ENCODE data around the gene IKZF1. TPM values are rescaled to one million over a fixed set of nuclear protein-coding genes. Genes with fewer than 3 reads are reported as not detected.

The IKZF1 gene
- total and polyA plus RNA-seq, 2 of the 4 experiments (the other 2 are of a cell fraction): not detected

DNA sequence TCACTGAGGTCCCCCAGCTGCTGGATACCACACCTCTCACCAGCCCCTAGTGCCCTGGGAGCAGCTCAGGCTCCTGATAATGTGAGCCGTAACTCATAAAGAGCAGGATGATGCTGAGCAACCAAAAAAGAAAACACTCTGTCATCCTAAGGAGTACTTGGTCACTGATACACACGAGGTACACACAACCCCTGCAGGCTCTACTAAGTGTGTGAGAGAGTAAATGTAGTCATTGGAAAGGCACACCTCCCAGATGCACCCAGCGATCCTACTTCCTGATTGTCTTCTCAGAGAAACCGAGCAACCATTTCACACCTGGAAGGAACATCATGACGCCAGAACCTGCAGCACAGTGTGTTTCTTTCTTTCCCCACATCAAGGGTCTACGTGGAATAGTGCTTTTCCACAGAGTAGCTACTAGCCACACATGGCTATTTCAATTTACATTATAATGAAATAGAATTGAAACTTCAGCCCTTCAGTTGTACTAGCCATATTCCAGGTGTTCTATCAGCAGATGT is 111.4 kb downstream of the IKZF1 start:
- ATAC-seq (ENCODE audit: low read depth) (no peak), DNase-seq (no peak)
- Histone ChIP-seq H2BK15ac (ENCODE audit: low read depth, low read length) (no peak overlapping the region), H3K56ac (ENCODE audit: extremely low read depth, insufficient read depth, low read length) (no peak overlapping the region), H4K5ac (ENCODE audit: low read depth, low read length) (no peak overlapping the region), H4K8ac (ENCODE audit: low read depth in 2 of 2, low read length in 2 of 2) (no peak overlapping the region), H2AK5ac (ENCODE audit: low read depth, low read length) (no peak overlapping the region), H2AK9ac (replicated peaks; ENCODE audit: low read depth, low read length, poor library complexity) (no peak overlapping the region), H3K4me2 (ENCODE audit: low read depth, low read length) (no peak overlapping the region), H3K27ac (ENCODE audit: insufficient read depth, low read length) (no peak overlapping the region), H3K36me3 (ENCODE audit: control insufficient read depth, insufficient read depth, low read length) (no peaks in the 10 kb centered on the region), H3K18ac (ENCODE audit: low read depth, low read length) (no peak overlapping the region), H3K23ac (ENCODE audit: low read depth, low read length) (no peak overlapping the region), H3K4ac (ENCODE audit: low read depth, low read length) (no peak overlapping the region), H3K27me3 (ENCODE audit: control insufficient read depth, insufficient read depth, low read length) (peaks cover 3% of the 10 kb centered on the region), H3K4me3 (ENCODE audit: insufficient read depth, low read depth, low read length) (no peak overlapping the region), H3K9ac (ENCODE audit: low read depth, low read length) (no peak overlapping the region), H3K9me1 (ENCODE audit: insufficient read depth, low read length) (no peaks in the 10 kb centered on the region), H2BK20ac (ENCODE audit: low read depth, low read length) (no peak overlapping the region), H2BK120ac (ENCODE audit: low read depth, low read length) (no peak overlapping the region), H3K79me1 (ENCODE audit: low read depth in 1 of 2, low read length in 2 of 2) (no peaks in the 10 kb centered on the region), H4K91ac (ENCODE audit: insufficient read depth, low read depth, low read length) (no peak overlapping the region), H2BK5ac (ENCODE audit: low read depth, low read length, poor library complexity, severe bottlenecking) (no peak overlapping the region), H3K9me3 (ENCODE audit: control insufficient read depth, insufficient read depth, low read length) (no peaks in the 10 kb centered on the region), H4K20me1 (ENCODE audit: insufficient read depth, low read length) (no peaks in the 10 kb centered on the region), H3K4me1 (ENCODE audit: control insufficient read depth, insufficient read depth, low read length) (no peaks in the 10 kb centered on the region), H2AFZ (replicated peaks; ENCODE audit: low read length, poor library complexity) (no peak overlapping the region), H3K14ac (replicated peaks; ENCODE audit: low read depth, low read length) (no peak overlapping the region)
- POLR2A ChIA-PET (ENCODE audit: unreplicated experiment): no interaction called here
- in situ Hi-C loops (cut with MboI; ENCODE audit: low sequenced_read_pairs) (no loop called here), dilution Hi-C loops (cut with HindIII; ENCODE audit: low sequenced_read_pairs, unreplicated experiment) (no loop called here), intact Hi-C loops (cut with micrococcal nuclease) (no loop called here)
- CTCF ChIA-PET: no interaction called here
- no CpG with 5 or more reads among the region's 6 CpGs for WGBS, 2 experiments (ENCODE audit: extremely low coverage in 2 of 2, insufficient read length in 1 of 2)
- TF ChIP-seq MAZ (IDR thresholded peaks at IDR 0.05; ENCODE audit: borderline replicate concordance, low read depth, low read length): no peak
- no peak for TF ChIP-seq CHD1 (IDR thresholded peaks at IDR 0.05; ENCODE audit: low read depth, low read length)
- no peak for TF ChIP-seq BHLHE40 (IDR thresholded peaks at IDR 0.05; ENCODE audit: low read depth, low read length)
- no peak for TF ChIP-seq FOS (IDR thresholded peaks at IDR 0.05; ENCODE audit: low read depth, low read length)
- TF ChIP-seq RCOR1 (IDR thresholded peaks at IDR 0.05; ENCODE audit: insufficient replicate concordance, low read length): no peak
- TF ChIP-seq, protein P1, sequence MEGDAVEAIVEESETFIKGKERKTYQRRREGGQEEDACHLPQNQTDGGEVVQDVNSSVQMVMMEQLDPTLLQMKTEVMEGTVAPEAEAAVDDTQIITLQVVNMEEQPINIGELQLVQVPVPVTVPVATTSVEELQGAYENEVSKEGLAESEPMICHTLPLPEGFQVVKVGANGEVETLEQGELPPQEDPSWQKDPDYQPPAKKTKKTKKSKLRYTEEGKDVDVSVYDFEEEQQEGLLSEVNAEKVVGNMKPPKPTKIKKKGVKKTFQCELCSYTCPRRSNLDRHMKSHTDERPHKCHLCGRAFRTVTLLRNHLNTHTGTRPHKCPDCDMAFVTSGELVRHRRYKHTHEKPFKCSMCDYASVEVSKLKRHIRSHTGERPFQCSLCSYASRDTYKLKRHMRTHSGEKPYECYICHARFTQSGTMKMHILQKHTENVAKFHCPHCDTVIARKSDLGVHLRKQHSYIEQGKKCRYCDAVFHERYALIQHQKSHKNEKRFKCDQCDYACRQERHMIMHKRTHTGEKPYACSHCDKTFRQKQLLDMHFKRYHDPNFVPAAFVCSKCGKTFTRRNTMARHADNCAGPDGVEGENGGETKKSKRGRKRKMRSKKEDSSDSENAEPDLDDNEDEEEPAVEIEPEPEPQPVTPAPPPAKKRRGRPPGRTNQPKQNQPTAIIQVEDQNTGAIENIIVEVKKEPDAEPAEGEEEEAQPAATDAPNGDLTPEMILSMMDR (conservative IDR thresholded peaks at IDR 0.05; ENCODE audit: low read depth, low read length): no peak
- TF ChIP-seq MAFK (IDR thresholded peaks at IDR 0.05; ENCODE audit: low read depth, low read length): no peak
- TF ChIP-seq POLR2A (IDR thresholded peaks at IDR 0.05; ENCODE audit: low read depth, low read length): no peak
- TF ChIP-seq, protein P2, sequence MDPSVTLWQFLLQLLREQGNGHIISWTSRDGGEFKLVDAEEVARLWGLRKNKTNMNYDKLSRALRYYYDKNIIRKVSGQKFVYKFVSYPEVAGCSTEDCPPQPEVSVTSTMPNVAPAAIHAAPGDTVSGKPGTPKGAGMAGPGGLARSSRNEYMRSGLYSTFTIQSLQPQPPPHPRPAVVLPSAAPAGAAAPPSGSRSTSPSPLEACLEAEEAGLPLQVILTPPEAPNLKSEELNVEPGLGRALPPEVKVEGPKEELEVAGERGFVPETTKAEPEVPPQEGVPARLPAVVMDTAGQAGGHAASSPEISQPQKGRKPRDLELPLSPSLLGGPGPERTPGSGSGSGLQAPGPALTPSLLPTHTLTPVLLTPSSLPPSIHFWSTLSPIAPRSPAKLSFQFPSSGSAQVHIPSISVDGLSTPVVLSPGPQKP (IDR thresholded peaks at IDR 0.05; ENCODE audit: borderline replicate concordance, low read depth, low read length): no peak
- TF ChIP-seq, protein P3, sequence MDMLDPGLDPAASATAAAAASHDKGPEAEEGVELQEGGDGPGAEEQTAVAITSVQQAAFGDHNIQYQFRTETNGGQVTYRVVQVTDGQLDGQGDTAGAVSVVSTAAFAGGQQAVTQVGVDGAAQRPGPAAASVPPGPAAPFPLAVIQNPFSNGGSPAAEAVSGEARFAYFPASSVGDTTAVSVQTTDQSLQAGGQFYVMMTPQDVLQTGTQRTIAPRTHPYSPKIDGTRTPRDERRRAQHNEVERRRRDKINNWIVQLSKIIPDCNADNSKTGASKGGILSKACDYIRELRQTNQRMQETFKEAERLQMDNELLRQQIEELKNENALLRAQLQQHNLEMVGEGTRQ (IDR thresholded peaks at IDR 0.05; ENCODE audit: low read depth, low read length): no peak
- TF ChIP-seq SMC3 (IDR thresholded peaks at IDR 0.05; ENCODE audit: low read depth, low read length): no peak
- TF ChIP-seq NFE2L2 (IDR thresholded peaks at IDR 0.05; ENCODE audit: low read depth, low read length): no peak
- TF ChIP-seq RFX5 (IDR thresholded peaks at IDR 0.05; ENCODE audit: low read depth, low read length): no peak
- BruUV-seq (replicated peaks): no TSS peak
